Measurements from ENCODE around the gene POU6F2.
"Not testable (repeated sequence)": the region's sequence is repeated elsewhere in the genome, so short reads cannot be mapped to it uniquely, and the experiment has no call there.

Gene POU6F2

DNA sequence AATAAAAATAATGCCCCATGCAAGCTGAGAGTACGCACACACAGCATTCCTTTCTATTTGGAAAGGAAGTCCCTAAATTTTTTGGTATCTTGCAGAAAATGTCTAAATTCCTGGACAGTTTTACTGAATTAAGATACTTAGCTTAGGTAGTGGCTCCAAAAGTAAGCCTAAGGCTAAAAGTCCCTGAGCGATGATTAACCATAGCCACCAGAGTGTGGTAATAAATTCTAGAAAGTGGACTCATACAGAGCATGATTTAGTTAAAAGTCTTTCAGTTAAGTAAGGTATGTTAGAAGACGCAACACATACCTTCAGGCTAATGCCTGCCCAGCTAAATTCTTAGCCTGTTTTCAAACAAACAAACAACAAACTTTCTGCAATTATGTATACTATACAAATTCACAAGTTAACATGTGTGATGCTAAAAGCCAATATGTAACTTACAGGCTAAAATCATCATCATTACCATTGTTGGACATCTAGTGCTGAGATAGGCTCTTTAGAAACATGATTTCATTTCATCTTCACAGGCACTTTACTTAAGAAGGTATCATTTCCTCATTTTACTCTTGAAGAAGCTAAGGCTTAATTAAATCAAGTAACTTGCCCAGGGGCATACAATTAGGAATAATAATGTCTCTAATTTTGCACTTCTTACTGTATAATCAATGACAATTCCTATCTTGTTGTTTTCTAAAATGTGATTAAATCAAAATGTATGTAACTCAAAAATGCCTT is 327.1 kb downstream of the POU6F2 start:
- no peak for DNase-seq (ENCODE audit: low spot score)

DNA sequence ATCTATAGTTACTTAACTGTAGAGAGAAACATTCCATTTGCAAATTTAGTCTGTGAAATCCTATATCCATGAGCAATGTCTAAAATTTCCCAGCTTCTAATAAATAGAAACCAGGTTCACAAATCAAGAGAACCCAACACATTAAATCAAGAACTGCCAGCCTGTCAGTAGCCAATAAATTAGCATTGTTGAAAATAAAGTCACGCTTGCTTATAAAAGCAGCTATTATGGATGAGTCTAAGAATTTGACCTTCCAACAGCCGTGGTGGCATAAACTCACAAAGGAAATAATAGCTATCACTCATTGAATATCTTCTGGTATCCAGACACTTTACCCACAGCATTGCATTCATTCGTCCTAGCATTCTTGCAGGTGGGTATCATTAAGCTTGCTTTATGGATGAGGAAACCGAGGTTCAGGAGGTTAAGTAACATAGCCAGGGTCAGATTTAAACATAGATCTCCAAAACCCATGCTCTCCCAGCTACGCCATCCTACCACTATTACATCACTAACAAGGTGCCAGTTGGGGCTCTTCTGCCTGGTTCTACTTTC is 328.4 kb downstream of the POU6F2 start:
- no peak for DNase-seq (ENCODE audit: low spot score)

DNA sequence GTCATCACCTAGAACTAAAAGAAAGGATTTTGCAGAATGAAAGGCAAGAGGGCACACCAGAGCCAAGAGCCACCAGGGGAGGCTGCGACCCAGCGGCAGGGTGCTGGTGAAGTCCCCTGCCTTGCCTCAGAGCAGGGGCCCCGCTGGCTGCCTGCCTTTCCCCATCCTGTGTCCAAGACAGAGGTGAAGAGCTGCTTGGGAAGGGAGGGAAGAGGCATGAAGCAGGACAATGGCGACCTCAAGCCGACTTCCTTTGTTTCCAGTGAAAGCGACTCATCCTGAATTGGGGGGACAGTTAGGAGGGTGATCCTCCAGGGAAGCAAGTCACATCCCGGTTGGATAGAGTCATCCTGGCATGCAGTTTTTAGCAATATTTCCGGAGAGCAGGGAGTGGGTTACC is 333.0 kb downstream of the POU6F2 start:
- no peak for DNase-seq (ENCODE audit: low spot score)

DNA sequence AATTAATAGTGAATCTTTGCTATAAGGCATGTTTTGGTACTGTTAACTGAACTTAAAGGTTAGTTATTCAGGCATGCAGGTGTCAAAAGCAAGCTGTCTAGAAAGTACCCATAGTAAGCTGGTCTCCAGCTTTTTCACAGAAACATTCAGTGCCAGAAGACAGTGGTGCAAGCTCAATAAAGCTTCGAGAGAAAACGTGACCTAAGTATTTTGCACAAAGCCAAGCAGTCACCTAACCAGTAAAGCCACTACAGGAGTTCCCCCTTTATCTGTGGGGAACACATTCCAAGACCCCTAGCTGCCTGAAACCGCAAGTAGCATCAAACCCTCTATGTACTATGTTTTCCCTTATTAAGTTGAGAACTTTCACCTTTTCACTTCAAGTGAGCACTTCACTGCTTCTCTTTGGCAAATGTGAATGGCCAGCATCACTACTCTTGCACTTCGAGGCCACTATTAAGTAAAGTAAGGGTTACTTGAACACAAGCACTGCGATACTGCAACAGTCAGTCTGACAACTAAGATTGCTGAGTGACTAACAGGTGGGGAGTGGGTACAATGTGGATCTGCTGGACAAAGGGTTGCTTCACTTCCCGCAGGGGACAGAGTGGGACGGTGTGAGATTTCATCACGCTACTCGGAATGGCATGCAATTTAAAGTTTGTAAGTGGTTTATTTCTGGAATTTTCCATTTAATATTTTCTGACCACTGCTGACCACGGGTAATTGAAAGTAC is 334.7 kb downstream of the POU6F2 start:
- DNase-seq (ENCODE audit: low spot score), result no peak

DNA sequence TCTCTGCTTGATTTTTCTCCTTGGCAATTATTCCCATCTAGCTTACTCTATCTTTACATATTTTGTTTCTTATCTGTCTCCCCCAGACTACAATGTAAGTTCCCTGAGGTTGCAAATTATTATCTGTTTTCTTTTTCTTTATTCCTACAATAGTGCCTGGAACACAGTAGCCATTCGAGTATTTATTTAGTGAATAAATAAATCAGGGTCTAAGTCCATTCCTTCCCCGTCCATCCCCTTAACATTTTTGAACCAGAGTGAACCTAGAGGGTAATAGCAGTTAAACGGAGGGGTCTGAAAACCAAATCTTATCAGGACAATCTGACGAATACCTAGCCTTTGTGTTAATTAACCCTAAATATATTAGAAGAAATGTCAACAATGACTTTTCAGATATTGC is 335.7 kb downstream of the POU6F2 start:
- DNase-seq (ENCODE audit: low spot score), result no peak

DNA sequence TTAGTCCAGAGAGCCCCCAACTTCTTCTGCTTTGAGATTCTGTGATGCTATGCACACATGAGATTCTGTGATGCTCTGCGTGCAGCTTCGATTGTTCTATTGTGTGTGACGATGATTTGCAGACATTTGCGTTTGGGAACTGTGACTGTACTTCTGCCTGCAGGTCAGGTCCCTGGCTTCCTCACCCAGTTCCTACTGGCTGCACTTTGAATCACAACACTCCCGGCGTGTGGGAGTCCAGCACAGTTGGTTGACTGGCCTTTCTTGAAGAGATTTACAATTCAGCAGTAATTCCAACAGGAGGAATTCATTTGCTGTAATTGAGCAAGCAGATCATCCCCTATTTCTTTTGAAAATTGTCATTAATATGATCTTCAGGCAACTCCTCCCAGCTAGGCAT is 336.3 kb downstream of the POU6F2 start:
- no peak for DNase-seq (ENCODE audit: low spot score)

DNA sequence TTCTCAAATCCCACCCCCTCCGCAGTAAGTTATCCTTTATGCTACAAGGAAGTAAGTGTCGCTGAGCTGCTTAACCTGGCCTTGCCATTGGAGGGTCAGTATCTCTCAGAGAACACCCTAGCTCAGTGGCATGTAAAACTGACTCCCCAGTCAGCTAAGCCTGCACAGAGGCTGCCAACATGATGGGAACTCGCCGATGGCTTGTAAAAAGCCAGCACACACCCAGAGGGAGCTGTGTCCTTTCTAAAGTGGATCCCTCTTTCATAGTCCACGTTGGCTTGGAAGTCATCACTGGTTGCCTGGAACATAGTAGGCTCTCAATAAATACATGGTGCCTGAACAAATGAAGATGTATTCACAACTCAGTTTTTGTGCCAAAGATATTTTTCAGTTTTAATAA is 339.4 kb downstream of the POU6F2 start:
- no peak for DNase-seq (ENCODE audit: low spot score)

DNA sequence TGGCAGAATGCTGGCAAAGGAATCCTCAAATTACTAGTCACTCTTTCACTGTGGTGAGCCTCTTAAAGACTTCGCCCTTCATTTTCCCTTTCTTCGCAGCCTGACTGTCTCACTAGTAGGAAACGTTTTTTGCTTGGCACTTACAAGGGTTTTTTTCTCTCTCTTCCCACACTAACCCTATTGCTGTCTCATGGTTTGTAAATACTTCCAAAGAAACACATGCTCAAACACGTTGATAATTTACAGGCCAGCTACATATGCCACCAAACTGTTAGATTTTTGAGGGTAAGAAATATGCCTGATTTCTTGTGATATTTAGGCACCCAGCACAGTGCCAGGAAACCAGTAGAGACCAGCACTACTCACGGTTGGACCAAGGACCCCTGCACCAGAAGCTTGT is 340.2 kb downstream of the POU6F2 start:
- no peak for DNase-seq (ENCODE audit: low spot score)

DNA sequence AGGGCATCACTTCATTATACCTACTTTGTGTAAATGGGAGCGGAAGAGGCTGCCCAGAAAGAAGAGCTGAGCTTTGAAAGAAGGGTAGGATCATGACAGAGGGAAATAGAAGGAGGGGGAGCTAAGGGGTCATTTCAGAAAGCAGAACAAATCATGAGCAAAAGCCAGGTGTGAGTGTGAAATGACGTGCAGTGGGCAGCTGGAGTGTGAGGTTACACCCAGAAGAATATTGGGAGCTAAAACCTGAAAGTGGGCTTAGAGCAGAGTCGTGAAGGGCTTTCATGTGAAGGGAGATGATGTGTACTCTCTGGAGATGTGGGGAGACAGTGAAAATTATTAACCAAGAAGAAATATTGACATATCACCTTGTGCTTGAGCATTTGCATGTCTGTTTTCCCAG is 343.5 kb downstream of the POU6F2 start:
- no peak for DNase-seq (ENCODE audit: low spot score)

DNA sequence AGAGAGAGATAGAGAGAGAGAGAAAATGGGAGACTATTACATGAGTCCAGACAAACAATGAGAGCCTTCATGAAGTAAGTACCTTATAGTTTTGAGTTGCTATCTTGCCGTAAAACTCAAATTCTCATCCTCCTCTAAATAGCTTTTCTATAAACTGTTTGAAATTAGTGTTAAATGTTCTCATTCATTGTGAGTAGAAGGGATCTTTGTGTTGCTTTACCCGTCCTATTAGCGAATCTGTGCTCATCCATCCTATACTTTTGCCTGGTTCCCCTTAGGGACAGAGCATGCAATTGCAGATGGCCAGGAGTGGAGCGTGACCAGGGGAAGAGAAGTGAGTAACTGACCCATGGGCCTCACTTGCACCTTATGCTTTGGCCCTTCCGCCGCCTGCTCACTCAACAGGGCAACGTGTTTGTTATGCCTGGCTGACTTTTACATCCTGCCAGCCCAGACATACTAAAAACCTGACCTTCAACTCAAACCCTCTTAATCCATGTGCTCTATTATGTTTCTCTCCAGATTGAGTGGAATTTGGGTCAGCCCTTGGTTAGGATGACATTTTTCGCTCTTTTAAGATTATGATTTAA is 344.3 kb downstream of the POU6F2 start:
- DNase-seq (ENCODE audit: low spot score), result no peak

DNA sequence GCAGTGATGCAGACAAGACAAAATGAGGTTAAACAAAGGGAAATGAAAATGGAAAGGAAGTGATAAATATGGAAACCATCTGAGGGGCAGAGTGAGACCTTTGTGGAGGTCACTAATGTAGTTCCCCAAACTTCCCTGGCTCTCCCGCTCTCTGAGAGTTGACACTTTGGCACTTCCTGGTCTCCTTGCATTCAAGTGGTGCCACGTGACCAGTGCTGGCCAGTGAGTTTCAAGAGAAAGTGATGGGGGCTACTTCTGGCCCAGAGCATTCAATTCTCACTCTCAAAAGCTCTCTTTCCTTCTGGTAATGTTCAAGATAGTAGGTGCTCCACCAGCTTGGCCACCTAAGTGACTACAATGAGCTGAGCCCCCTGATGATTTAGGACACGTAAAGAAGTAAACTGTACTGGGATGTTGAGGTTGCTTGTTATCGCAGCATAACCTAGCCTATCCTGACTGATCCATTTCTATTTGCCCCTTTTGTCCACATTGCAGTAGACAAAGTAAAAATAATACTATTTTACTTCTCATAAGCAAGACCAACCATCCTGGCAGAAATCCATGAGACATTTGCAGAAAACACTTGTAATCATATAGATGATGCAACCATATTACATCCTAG is 346.5 kb downstream of the POU6F2 start:
- no peak for DNase-seq (ENCODE audit: low spot score)

DNA sequence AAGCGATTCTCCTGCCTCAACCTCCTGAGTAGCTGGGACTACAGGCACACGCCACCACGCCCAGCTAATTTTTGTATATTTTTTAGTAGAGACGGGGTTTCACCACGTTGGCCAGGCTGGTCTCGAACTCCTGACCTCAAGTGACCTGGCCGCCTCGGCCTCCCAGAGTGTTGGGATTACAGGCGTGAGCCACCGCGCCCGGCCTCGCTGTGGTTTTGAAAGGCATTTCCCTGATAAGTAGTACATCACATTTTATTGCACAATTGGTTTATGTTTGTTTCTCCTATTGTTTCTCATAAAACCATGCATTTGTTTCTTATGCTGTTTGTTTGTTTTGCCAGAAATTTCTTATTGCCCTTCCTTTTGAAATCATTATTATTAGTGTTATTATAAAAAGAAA is 353.9 kb downstream of the POU6F2 start:
- not testable (repeated sequence) for DNase-seq (ENCODE audit: low spot score)

DNA sequence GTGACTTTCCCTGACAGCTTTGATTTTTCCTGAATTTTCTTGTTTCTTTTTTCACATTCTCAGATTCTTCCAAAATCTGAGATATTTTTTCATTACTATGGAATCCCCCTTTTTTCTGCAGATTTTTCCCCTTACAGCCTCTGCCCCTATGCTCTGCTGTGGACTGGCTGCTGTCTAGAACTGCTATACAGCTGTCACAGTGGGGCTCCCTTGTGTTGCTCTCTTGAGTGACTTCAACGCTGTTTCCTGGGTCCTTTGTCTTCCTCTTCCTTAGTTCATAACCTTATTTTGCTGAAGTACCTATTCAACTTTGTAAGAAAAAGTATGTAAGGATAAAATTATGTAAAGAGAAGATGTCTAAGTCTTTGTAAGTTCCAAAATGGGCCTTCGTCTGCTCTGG is 354.4 kb downstream of the POU6F2 start:
- DNase-seq (ENCODE audit: low spot score), result no peak

DNA sequence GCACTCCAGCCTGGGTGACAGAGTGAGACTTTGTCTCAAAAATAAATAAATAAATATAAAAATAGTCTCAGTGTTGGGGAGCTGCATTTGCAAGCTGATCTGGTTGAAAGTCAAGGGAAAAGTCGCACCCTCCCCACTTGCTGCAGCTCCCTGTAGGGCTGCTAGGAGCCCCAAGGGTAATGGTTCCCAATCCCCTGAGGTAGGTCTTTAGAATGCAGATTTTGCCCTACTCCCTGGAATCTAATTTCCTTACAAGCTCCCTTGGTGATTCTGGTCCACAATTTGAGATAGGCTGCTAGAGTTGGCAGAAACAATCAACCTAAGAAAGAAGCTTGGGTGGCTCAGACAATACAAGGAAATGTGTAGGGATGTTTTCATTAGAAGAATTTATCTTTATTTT is 356.0 kb downstream of the POU6F2 start:
- no peak for DNase-seq (ENCODE audit: low spot score)

DNA sequence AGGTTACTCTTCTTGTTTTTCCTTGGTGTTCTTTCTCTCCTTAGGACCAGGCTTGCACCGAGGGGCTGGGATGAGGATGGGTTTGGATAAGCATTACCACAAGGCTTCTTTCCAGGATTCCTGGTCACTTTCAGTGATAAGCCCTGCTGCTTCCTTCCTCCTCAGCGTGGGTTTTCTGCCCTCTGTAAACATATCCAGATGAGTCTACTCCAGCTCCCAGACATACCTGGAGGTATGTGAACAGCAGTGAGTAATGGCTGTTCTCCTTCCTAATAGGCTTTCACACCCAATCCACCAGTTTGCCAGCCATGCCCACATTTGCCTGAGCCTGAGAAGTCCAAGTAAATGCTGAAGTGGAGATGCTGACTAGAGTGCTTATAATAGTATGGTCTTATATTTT is 358.7 kb downstream of the POU6F2 start:
- DNase-seq (ENCODE audit: low spot score), result no peak

DNA sequence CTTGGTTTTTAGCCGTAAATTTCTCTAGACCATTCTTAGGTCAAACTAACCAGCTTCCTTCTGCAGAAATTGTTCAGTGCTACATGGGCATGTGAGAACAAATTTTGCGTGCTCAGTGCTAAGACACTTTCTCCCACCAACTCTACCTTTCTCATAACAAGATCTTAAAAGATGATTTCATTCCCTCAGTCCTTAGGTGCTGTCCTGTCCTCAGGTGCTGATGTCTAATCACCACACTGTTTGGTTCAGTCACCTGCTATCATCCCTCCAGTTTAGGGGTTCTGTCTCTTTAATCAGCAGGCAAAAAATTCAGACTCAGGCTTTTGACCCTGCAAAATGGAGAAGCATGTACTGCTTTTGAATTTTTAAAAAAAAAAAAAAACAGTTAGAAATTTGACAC is 361.0 kb downstream of the POU6F2 start:
- DNase-seq (ENCODE audit: low spot score), result no peak

DNA sequence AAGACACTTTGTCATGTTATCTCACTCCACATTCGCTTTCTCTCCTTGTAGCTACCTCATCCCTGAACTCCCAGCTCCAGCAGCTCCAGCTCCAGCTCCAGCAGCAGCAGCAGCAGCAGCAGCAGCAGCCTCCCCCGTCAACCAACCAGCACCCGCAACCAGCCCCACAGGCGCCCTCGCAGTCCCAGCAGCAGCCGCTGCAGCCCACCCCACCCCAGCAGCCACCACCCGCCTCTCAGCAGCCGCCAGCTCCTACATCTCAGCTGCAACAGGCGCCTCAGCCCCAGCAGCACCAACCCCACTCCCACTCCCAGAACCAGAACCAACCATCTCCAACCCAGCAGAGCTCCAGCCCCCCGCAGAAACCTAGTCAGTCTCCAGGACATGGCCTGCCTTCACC is 361.9 kb downstream of the POU6F2 start:
- DNase-seq (ENCODE audit: low spot score), result no peak

DNA sequence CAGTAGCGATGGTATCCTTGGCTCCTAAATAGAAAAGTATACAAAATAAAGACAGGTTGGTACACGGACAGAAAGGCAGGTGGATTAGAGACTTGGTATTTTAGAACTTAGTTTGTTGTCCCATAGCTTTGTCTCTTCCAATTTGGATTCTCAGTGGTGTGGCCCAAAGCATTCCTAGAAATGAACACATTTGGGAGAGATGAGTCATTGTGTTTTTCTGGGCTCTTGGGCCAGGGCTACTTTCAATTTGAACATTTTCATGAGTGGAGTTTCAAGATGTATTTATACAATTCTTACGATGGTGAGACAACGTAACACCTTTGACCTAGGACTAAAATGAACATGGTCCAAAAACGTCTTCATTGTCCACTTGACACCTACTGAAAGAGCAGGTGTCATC is 363.4 kb downstream of the POU6F2 start:
- no peak for DNase-seq (ENCODE audit: low spot score)

DNA sequence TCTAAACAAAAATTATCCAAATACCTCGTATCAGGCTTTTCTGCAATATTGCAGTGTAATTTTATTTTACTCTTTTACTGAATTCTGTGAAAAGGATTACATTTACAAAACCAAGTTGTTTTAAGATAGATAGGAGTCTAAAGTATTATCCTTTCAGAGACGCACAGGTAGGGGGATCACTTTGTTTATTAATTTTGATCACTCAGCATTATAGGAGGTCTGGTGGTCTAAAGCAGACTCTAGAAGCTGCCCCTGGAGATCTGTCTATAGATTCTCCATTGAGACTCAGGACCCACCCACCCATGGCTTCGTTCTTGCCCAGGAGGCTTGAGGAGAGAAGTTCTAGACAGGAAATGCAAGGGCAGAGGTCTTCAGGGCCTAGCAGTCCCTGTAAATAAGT is 365.1 kb downstream of the POU6F2 start:
- DNase-seq (ENCODE audit: low spot score), result no peak

DNA sequence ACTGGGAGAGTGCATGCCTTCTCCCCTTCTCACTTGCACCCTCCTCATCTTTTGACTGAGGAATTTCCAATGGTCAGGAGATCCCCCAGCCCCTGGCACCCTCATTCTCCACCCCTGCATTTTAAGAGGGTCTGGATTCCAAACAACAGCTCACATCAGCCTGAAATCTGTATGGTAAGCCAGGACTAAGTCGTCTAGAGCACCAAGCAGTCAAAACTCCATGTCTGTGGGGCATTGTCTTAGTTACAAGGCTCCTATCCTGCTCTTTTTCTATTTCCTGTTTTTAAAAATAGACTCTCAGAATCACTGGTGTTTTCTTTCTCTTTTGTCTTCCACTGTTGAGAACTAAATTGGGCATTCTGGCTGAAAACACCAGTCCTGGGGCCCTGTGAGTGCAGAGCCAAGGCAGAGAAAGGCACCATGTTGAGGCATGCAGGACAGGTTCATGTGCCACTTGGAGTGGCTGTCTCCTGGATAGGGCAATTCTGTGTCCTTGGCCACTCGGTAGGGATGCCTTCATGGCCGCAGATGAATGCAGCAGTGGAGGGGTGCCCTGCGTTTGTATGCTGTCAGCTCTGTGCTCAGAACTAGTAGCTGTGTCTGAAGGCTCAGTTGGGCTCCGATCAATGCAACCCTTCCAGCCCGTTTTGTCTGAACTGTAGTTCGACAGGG is 371.9 kb downstream of the POU6F2 start:
- no peak for DNase-seq (ENCODE audit: low spot score)

DNA sequence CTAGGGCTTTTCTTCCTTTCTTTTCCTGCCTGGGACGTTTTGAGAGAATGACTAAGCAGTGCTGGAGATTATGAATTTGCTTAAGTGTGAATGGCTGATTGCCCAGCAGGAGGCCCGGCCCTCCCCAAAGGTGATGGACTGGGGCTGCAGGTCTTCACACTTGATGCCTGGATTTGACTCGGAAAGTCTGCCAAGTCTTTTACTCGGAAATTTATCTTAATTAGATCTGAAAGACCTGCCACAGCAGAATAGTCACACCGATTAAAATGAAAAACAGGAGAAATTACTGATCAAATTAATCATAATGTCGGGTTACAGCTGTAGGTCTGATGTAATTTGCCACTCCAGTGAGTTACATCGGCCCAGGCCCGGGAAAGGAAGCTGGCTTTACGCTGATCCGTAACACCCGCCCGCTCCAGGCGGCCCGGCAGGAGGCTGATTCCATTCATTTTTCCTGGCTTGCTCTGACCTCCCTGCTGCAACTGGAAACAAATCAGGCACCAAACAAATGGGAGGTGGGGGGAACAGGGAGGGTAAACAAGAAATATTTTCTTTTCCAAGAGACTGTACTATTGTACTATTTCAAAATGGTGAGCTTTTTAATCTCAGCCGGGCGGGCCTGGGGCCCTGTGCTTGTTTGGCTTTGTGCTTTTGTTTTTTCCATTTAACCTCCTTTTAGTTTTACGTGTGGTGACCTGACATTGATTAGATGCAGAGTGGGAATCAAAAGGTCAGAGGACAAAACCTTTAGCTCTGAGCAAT is 376.1 kb downstream of the POU6F2 start:
- no peak for DNase-seq (ENCODE audit: low spot score)
